Muscle layer of colon (tissue), 2 donors: ENCODE data around the gene CGN.

Experiments
- H3K27ac ChIP-seq: one replicate; pipeline ENCODE4 v1.7.0; 2013; ENCODE audit warnings: low read depth, mild to moderate bottlenecking, low read length, moderate library complexity
- H3K27me3 ChIP-seq, 2 donors: one replicate each; pipeline ENCODE4 v1.7.0; 2013; ENCODE audit warnings: low read length in 2 of 2, mild to moderate bottlenecking in 2 of 2; ENCODE audit not compliant: insufficient read depth in 2 of 2, control insufficient read depth in 1 of 2
- H3K36me3 ChIP-seq: one replicate; pipeline ENCODE4 v1.7.0; 2013; ENCODE audit warnings: mild to moderate bottlenecking, low read length; ENCODE audit not compliant: insufficient read depth
- H3K4me1 ChIP-seq: one replicate; pipeline ENCODE4 v1.7.0; 2013; ENCODE audit warnings: mild to moderate bottlenecking, low read length; ENCODE audit not compliant: insufficient read depth
- H3K4me3 ChIP-seq, 2 donors: one replicate each; pipeline ENCODE4 v1.7.0; 2013; ENCODE audit warnings: low read length in 2 of 2, low read depth in 1 of 2, mild to moderate bottlenecking in 1 of 2, moderate library complexity in 1 of 2
- H3K9ac ChIP-seq: one replicate; pipeline ENCODE4 v1.7.0; 2013; ENCODE audit warnings: low read length
- H3K9me3 ChIP-seq: one replicate; pipeline ENCODE4 v1.7.0; 2013; ENCODE audit warnings: mild to moderate bottlenecking, low read length
- donor health status: abdominal sarcoma.
- donor health status: Adenocarcinoma of cecum.

The CGN gene

GRCh38 chr1:151510957-151511635, at the start of gene CGN:
Gene CGN (plus strand): TSS chr1:151511387. CDS start chr1:151518520, 7,133 bp downstream.
- Histone ChIP-seq H3K9me3 (no peaks in the 10 kb centered on the region), H3K9ac (peak within 1 kb of the TSS; percentile 44), H3K4me1 (peaks cover 18% of the 10 kb centered on the region), H3K4me3 (peak within 1 kb of the TSS; percentile 64 to 88), H3K27ac (peak within 1 kb of the TSS; percentile 73), H3K27me3 (no peaks in the 10 kb centered on the region), H3K36me3 (no peaks in the 10 kb centered on the region)

- H3K27me3 ChIP-seq, result no peaks in the 10 kb centered on the region
- no peaks in the 10 kb centered on the region for H3K9me3 ChIP-seq
- no peak overlapping the region for H3K9ac ChIP-seq
- H3K36me3 ChIP-seq, result no peaks in the 10 kb centered on the region
- H3K27ac ChIP-seq, result no peak overlapping the region
- H3K4me1 ChIP-seq, result peaks cover 13% of the 10 kb centered on the region
- H3K4me3 ChIP-seq, result no peak overlapping the region
Observed at GRCh38 chr1:151461694-151462093, 49.5 kb upstream of the CGN start.

GRCh38 chr1:151465026-151465425, 46.2 kb upstream of the CGN start:
- no peaks in the 10 kb centered on the region for H3K27me3 ChIP-seq
- no peaks in the 10 kb centered on the region for H3K4me1 ChIP-seq

GRCh38 chr1:151472856-151473731, 38.1 kb upstream of the CGN start:
- H3K9ac ChIP-seq, result peak overlapping the region; percentile 15

More at GRCh38 chr1:151465026-151465425, 46.2 kb upstream of the CGN start:
- H3K27ac ChIP-seq, result no peak overlapping the region
- H3K9ac ChIP-seq, result no peak overlapping the region
- no peaks in the 10 kb centered on the region for H3K9me3 ChIP-seq
- no peaks in the 10 kb centered on the region for H3K36me3 ChIP-seq
- no peak overlapping the region for H3K4me3 ChIP-seq

GRCh38 chr1:151474745-151475144, 36.4 kb upstream of the CGN start:
- peaks cover 10% of the 10 kb centered on the region for H3K4me1 ChIP-seq
- no peaks in the 10 kb centered on the region for H3K36me3 ChIP-seq
- no peak overlapping the region for H3K9ac ChIP-seq
- H3K27ac ChIP-seq, result no peak overlapping the region
- no peak overlapping the region for H3K4me3 ChIP-seq
- H3K9me3 ChIP-seq, result no peaks in the 10 kb centered on the region
- H3K27me3 ChIP-seq, result no peaks in the 10 kb centered on the region

More at GRCh38 chr1:151472856-151473731, 38.1 kb upstream of the CGN start:
- no peaks in the 10 kb centered on the region for H3K9me3 ChIP-seq
- peak overlapping the region; percentile 41 for H3K27ac ChIP-seq
- no peaks in the 10 kb centered on the region for H3K27me3 ChIP-seq
- peaks cover 10% of the 10 kb centered on the region for H3K4me1 ChIP-seq
- no peaks in the 10 kb centered on the region for H3K36me3 ChIP-seq
- H3K4me3 ChIP-seq, result peak overlapping the region; percentile 18 to 59

GRCh38 chr1:151475175-151475574, 36.0 kb upstream of the CGN start:
- no peak overlapping the region for H3K27ac ChIP-seq
- H3K4me1 ChIP-seq, result peaks cover 10% of the 10 kb centered on the region
- H3K4me3 ChIP-seq, result no peak overlapping the region
- H3K9me3 ChIP-seq, result no peaks in the 10 kb centered on the region
- no peaks in the 10 kb centered on the region for H3K27me3 ChIP-seq
- no peak overlapping the region for H3K9ac ChIP-seq
- H3K36me3 ChIP-seq, result no peaks in the 10 kb centered on the region

- Histone ChIP-seq H3K4me3 (no peak overlapping the region), H3K9me3 (no peaks in the 10 kb centered on the region), H3K27ac (no peak overlapping the region), H3K4me1 (peaks cover 10% of the 10 kb centered on the region), H3K9ac (no peak overlapping the region), H3K36me3 (no peaks in the 10 kb centered on the region), H3K27me3 (no peaks in the 10 kb centered on the region)
Observed at GRCh38 chr1:151476083-151476482, 35.1 kb upstream of the CGN start.

GRCh38 chr1:151477066-151477465, 34.1 kb upstream of the CGN start:
- Histone ChIP-seq H3K9me3 (no peaks in the 10 kb centered on the region), H3K27ac (no peak overlapping the region)

GRCh38 chr1:151478140-151478812, 32.9 kb upstream of the CGN start:
- no peak overlapping the region for H3K4me3 ChIP-seq
- no peak overlapping the region for H3K27ac ChIP-seq
- H3K9ac ChIP-seq, result no peak overlapping the region
- no peaks in the 10 kb centered on the region for H3K36me3 ChIP-seq
- H3K4me1 ChIP-seq, result peaks cover 4% of the 10 kb centered on the region
- no peaks in the 10 kb centered on the region for H3K9me3 ChIP-seq
- no peaks in the 10 kb centered on the region for H3K27me3 ChIP-seq

More at GRCh38 chr1:151477066-151477465, 34.1 kb upstream of the CGN start:
- Histone ChIP-seq H3K4me3 (no peak overlapping the region), H3K4me1 (peaks cover 10% of the 10 kb centered on the region), H3K36me3 (no peaks in the 10 kb centered on the region), H3K9ac (no peak overlapping the region), H3K27me3 (no peaks in the 10 kb centered on the region)

GRCh38 chr1:151478923-151479322, 32.3 kb upstream of the CGN start:
- Histone ChIP-seq H3K4me1 (peaks cover 2% of the 10 kb centered on the region), H3K4me3 (no peak overlapping the region), H3K9me3 (no peaks in the 10 kb centered on the region), H3K27me3 (no peaks in the 10 kb centered on the region), H3K9ac (no peak overlapping the region), H3K36me3 (no peaks in the 10 kb centered on the region), H3K27ac (no peak overlapping the region)

- no peak overlapping the region for H3K27ac ChIP-seq
- H3K9me3 ChIP-seq, result no peaks in the 10 kb centered on the region
- no peaks in the 10 kb centered on the region for H3K4me1 ChIP-seq
- H3K36me3 ChIP-seq, result no peaks in the 10 kb centered on the region
- no peak overlapping the region for H3K9ac ChIP-seq
- no peak overlapping the region for H3K4me3 ChIP-seq
- no peaks in the 10 kb centered on the region for H3K27me3 ChIP-seq
Observed at GRCh38 chr1:151479462-151479861, 31.7 kb upstream of the CGN start.
